Heart left ventricle (tissue), 16 donors: Measurements from ENCODE around the gene FSD1L. TPM values are rescaled to one million over a fixed set of nuclear protein-coding genes. Genes with fewer than 3 reads are reported as not detected.

Experiments used
- ATAC-seq, 4 donors: fragments of 200-7000 bp; cut with Tn5 transposase; one replicate each; pipeline ENCODE4 v1.9.1; 2020 to 2022; ENCODE audit warnings: moderate library complexity in 4 of 4, mild to moderate bottlenecking in 3 of 4, moderate number of reproducible peaks in 1 of 4
- DNase-seq, 5 donors: peaks; one replicate each; pipeline ENCODE4 v3.0.0-alpha.2; 2020
- H3K27ac ChIP-seq, 12 donors: fragments of 200-600 bp; sonication (generic) in 4 of 12; one replicate each; pipeline versions ENCODE4 v1.5.0 to v1.8.0; 2016 to 2022; ENCODE audit warnings: mild to moderate bottlenecking in 2 of 12
- H3K27me3 ChIP-seq, 9 donors: fragments of 200-600 bp; sonication (generic) in 2 of 9; one replicate each; pipeline versions ENCODE4 v1.5.1 to v1.8.0; 2016 to 2022; ENCODE audit warnings: mild to moderate bottlenecking in 3 of 9
- H3K36me3 ChIP-seq, 9 donors: fragments of 200-600 bp; sonication (generic) in 2 of 9; one replicate each; pipeline versions ENCODE4 v1.5.0 to v1.8.0; 2018 to 2022; ENCODE audit warnings: mild to moderate bottlenecking in 2 of 9
- H3K4me1 ChIP-seq, 12 donors: fragments of 200-600 bp; sonication (generic) in 4 of 12; one replicate each; pipeline versions ENCODE4 v1.5.0 to v1.8.0; 2016 to 2022; ENCODE audit warnings: mild to moderate bottlenecking in 3 of 12
- H3K4me3 ChIP-seq, 12 donors: fragments of 200-600 bp; sonication (generic) in 4 of 12; one replicate each; pipeline versions ENCODE4 v1.5.0 to v1.8.0; 2017 to 2022; ENCODE audit warnings: mild to moderate bottlenecking in 9 of 12, moderate library complexity in 4 of 12
- H3K9me3 ChIP-seq, 12 donors: fragments of 200-600 bp; sonication (generic) in 4 of 12; one replicate each; pipeline versions ENCODE4 v1.5.0 to v1.8.0; 2016 to 2022; ENCODE audit warnings: mild to moderate bottlenecking in 1 of 12
- CTCF ChIP-seq, 12 donors: fragments of 200-600 bp; sonication (generic) in 4 of 12; IDR thresholded peaks; one replicate each; pipeline versions ENCODE4 v1.5.0 to v1.8.0; 2018 to 2022; ENCODE audit warnings: antibody characterized with exemption in 12 of 12, mild to moderate bottlenecking in 5 of 12
- POLR2A ChIP-seq, 2 donors: fragments of 450-650 bp; IDR thresholded peaks; one replicate each; pipeline ENCODE4 v1.6.1; 2017; ENCODE audit warnings: antibody characterized with exemption in 2 of 2, mild to moderate bottlenecking in 2 of 2, moderate library complexity in 2 of 2
- WGBS, 4 donors: extraction: QIAGEN DNeasy Blood & Tissue Kit in 2 of 4; methylation state at CpG; one replicate each; pipeline versions ENCODE4 v1.1.5 to v1.1.7; 2013 to 2018; 5-methylcytosine and 5-hydroxymethylcytosine counted together
- intact Hi-C, 10 donors: fragments of 100-400 bp; cut with DNase I; formaldehyde crosslinking; loops; one replicate each; pipeline versions ENCODE4 v1.11.1 to v1.14.2; 2022
- polyA plus RNA-seq, 2 donors: library from polyadenylated mRNA; stranded (reverse); fragments of 200-250 nt; gene quantifications; one replicate each; pipeline ENCODE4 v1.2.3, GENCODE V29; 2013
- total RNA-seq, 9 donors: library from RNA; depleted of rRNA in 2 of 9; stranded (reverse); fragments of >200 nt in 2 of 9; fragmentation: NEBNext Ultra II Directional in 3 of 9; extraction: Animal tissue kit (Norgen Biotek cat#: 25700) in 3 of 9; gene quantifications; one replicate each; pipeline versions ENCODE4 v1.1.0 to v1.2.4, GENCODE V29; 2016 to 2023
- donor health status: ischemic (EF 13 %, LVEDD 7.1; RV severe dilation, severe dysfunction).
- donor health status: healthy with polysubstance abuse.
- donor health status: DM: no; HTN: yes; CAD: no.
- donor health status: DM: no; HTN: no; CAD: no.
- donor health status: ischemic (EF 25% LVEDD 6.9; RV normal size, moderate dysfunction).
- donor health status: ischemic (EF 25% LVEDD 5.7; RV mildly dilated, moderate dysfunction).
- donor health status: healthy.
- donor health status: DM: yes; HTN: yes; CAD: no.
- donor health status: ischemic (EF 35%, LVEDD 5.7; RV mildly dilated, moderate dysfunction).
- donor health status: nonischemic (EF 11% LVEDD 7.7; RV severe dilation, severe dysfunction).
- donor health status: DM: yes; HTN: yes; CAD: no.
- donor health status: PGD.
- donor health status: ischemic (EF 29% LVEDD 5.4; RV normal size, mild dysfunction).
- donor health status: nonischemic (EF 23%, LVEDD 6.1; RV moderate dilation, normal function).

The FSD1L gene
- total and polyA plus RNA-seq, 11 donors = 2.1 to 14.0 (median 7.3) TPM

- WGBS, 4 donors = 66 to 74% (median 69%) methylated on average over 8 of the region's 8 CpGs
- no peak overlapping the region for H3K4me3 ChIP-seq
- DNase-seq (no peak), ATAC-seq (peak in 2 of 4 donors; percentile 31 to 62)
- no peaks in the 10 kb centered on the region for H3K9me3 ChIP-seq
- peak overlapping the region in 4 of 12 donors; percentile 2 to 46 (median 32) for H3K27ac ChIP-seq
- H3K27me3 ChIP-seq = no peaks in the 10 kb centered on the region
- no peaks in the 10 kb centered on the region for H3K36me3 ChIP-seq
- intact Hi-C loops = loop anchor here in 1 of 10 donors (10.0 kb wide), 1 partner anchor 277 kb away; no protein-coding TSS in a partner anchor
- TF ChIP-seq POLR2A (IDR thresholded peaks at IDR 0.05) (no peak), CTCF (IDR thresholded peaks at IDR 0.05) (no peak)
- peaks cover 0 to 30% (median 8%) of the 10 kb centered on the region in 12 donors for H3K4me1 ChIP-seq
Observed at GRCh38 chr9:105438141-105438806, 9.6 kb upstream of the FSD1L start.

- Histone ChIP-seq H3K9me3 (no peaks in the 10 kb centered on the region), H3K27ac (peak overlapping the region in 9 of 12 donors; percentile 20 to 63 (median 55)), H3K4me1 (peaks cover 0 to 37% (median 12%) of the 10 kb centered on the region in 12 donors), H3K4me3 (no peak overlapping the region), H3K36me3 (no peaks in the 10 kb centered on the region), H3K27me3 (no peaks in the 10 kb centered on the region)
- ATAC-seq (peak; percentile 85 to 94 (median 89)), DNase-seq (peak in 3 of 5 donors; percentile 28 to 33 (median 31))
- TF ChIP-seq POLR2A (IDR thresholded peaks at IDR 0.05) (no peak), CTCF (IDR thresholded peaks at IDR 0.05) (no peak)
- intact Hi-C loops = loop anchor here in 1 of 10 donors (10.0 kb wide), 1 partner anchor 275 kb away; no protein-coding TSS in a partner anchor
Observed at GRCh38 chr9:105439428-105439827, 8.4 kb upstream of the FSD1L start.

GRCh38 chr9:105441616-105442160 is 6.1 kb upstream of the FSD1L start:
- 30 to 51% (median 41%) methylated on average over 2 of the region's 2 CpGs for WGBS, 4 donors
- intact Hi-C loops = loop anchor here in 1 of 10 donors (10.0 kb wide), 1 partner anchor 273 kb away; no protein-coding TSS in a partner anchor
- Histone ChIP-seq H3K9me3 (no peaks in the 10 kb centered on the region), H3K36me3 (no peaks in the 10 kb centered on the region), H3K27ac (peak overlapping the region in 3 of 12 donors; percentile 4 to 63 (median 28)), H3K4me3 (no peak overlapping the region), H3K4me1 (peaks cover 0 to 49% (median 14%) of the 10 kb centered on the region in 12 donors), H3K27me3 (no peaks in the 10 kb centered on the region)
- TF ChIP-seq CTCF (IDR thresholded peaks at IDR 0.05) (no peak), POLR2A (IDR thresholded peaks at IDR 0.05) (no peak)
- ATAC-seq = no peak
- no peak for DNase-seq

GRCh38 chr9:105443121-105443520 is 4.7 kb upstream of the FSD1L start:
- Histone ChIP-seq H3K4me3 (no peak overlapping the region), H3K4me1 (peaks cover 0 to 49% (median 13%) of the 10 kb centered on the region in 12 donors), H3K27me3 (no peaks in the 10 kb centered on the region), H3K36me3 (no peaks in the 10 kb centered on the region), H3K27ac (no peak overlapping the region), H3K9me3 (no peaks in the 10 kb centered on the region)
- WGBS, 4 donors = 90 to 94% (median 93%) methylated on average over 8 of the region's 8 CpGs
- TF ChIP-seq POLR2A (IDR thresholded peaks at IDR 0.05) (no peak), CTCF (IDR thresholded peaks at IDR 0.05) (no peak)
- ATAC-seq (no peak), DNase-seq (no peak)
- intact Hi-C loops = loop anchor here in 1 of 10 donors (10.0 kb wide), 1 partner anchor 272 kb away; no protein-coding TSS in a partner anchor
